HG02623 (cell line): ENCODE results near the gene CCL18.
"Not testable (repeated sequence)": the region's sequence is repeated elsewhere in the genome, so short reads cannot be mapped to it uniquely, and the experiment has no call there.

Source experiments
- ATAC-seq: cut with Tn5 transposase; IDR thresholded peaks from one replicate; pipeline ENCODE4 v1.9.1; 2021; ENCODE audit warnings: moderate library complexity; ENCODE audit not compliant: unreplicated experiment

Gene CCL18

GRCh38 chr17:36063786-36064541 lies at the start of gene CCL18:
Gene CCL18, plus strand, starts transcription at chr17:36064272. Its CDS starts 71 bp downstream, at chr17:36064343.
- ATAC-seq: no peak

GRCh38 chr17:36014946-36015345 lies 49.1 kb upstream of the CCL18 start:
- no peak for ATAC-seq

- not testable (repeated sequence) for ATAC-seq
These were observed 48.2 kb upstream of the CCL18 start for GRCh38 chr17:36015895-36016294.

GRCh38 chr17:36016555-36016954 lies 47.5 kb upstream of the CCL18 start:
- no peak for ATAC-seq

GRCh38 chr17:36017799-36018198 lies 46.3 kb upstream of the CCL18 start, which contains the start of gene CCL23:
Gene CCL23, minus strand, starts transcription at chr17:36017972. Its CDS starts 75 bp downstream, at chr17:36017897.
- ATAC-seq: no peak

GRCh38 chr17:36019423-36019822 lies 44.6 kb upstream of the CCL18 start:
- ATAC-seq: no peak

- ATAC-seq: no peak
These were observed 39.8 kb upstream of the CCL18 start for GRCh38 chr17:36024106-36024869.

GRCh38 chr17:36027761-36028160 lies 36.3 kb upstream of the CCL18 start:
- ATAC-seq: no peak

- no peak for ATAC-seq
These were observed 33.1 kb upstream of the CCL18 start for GRCh38 chr17:36030956-36031355.

GRCh38 chr17:36034127-36034526 lies 29.9 kb upstream of the CCL18 start:
- ATAC-seq: no peak

GRCh38 chr17:36036235-36036634 lies 27.8 kb upstream of the CCL18 start:
- no peak for ATAC-seq

GRCh38 chr17:36048066-36048465 lies 16.0 kb upstream of the CCL18 start:
- ATAC-seq: no peak

GRCh38 chr17:36049643-36050042 lies 14.4 kb upstream of the CCL18 start:
- no peak for ATAC-seq

GRCh38 chr17:36055171-36055570 lies 8.9 kb upstream of the CCL18 start:
- no peak for ATAC-seq

GRCh38 chr17:36055921-36056520 lies 8.1 kb upstream of the CCL18 start:
- ATAC-seq: no peak

GRCh38 chr17:36057911-36058310 lies 6.2 kb upstream of the CCL18 start:
- no peak for ATAC-seq

GRCh38 chr17:36059406-36059805 lies 4.7 kb upstream of the CCL18 start:
- ATAC-seq: no peak

GRCh38 chr17:36060816-36061215 lies 3.3 kb upstream of the CCL18 start:
- ATAC-seq: no peak

- no peak for ATAC-seq
These were observed 2.4 kb downstream of the CCL18 start for GRCh38 chr17:36066365-36066985.

GRCh38 chr17:36068524-36068923 lies 4.5 kb downstream of the CCL18 start:
- no peak for ATAC-seq

- no peak for ATAC-seq
These were observed 5.1 kb downstream of the CCL18 start for GRCh38 chr17:36069136-36069535.
